Mammary epithelial cell (primary cell): ENCODE results near the gene BRS3.

ENCODE experiments used
- CTCF ChIP-seq, 2 donors: IDR thresholded peaks in 1 of 2; conservative IDR thresholded peaks in 1 of 2; 2 replicates each; pipeline ENCODE4 v1.5.1; 2011 to 2012; ENCODE audit warnings: inconsistent platforms in 2 of 2, low read length in 2 of 2, mild to moderate bottlenecking in 2 of 2, control low read depth in 1 of 2, low read depth in 1 of 2; ENCODE audit not compliant: insufficient read depth in 1 of 2; ENCODE audit errors: extremely low read depth in 1 of 2
- EZH2 ChIP-seq: IDR thresholded peaks from 2 replicates; pipeline ENCODE4 v1.6.1; 2012; ENCODE audit warnings: low read length, inconsistent platforms, borderline replicate concordance

GRCh38 chrX:136523770-136524169, 36.0 kb downstream of the BRS3 start:
- no peak for TF ChIP-seq CTCF (conservative IDR thresholded peaks at IDR 0.05 in 1 of 2, IDR thresholded peaks at IDR 0.05 in 1 of 2; ENCODE audit: extremely low read depth in 1 of 2, insufficient read depth in 1 of 2, low read depth in 1 of 2, low read length in 2 of 2)
- no peak for TF ChIP-seq EZH2
